Stimulated activated naive CD8-positive, alpha-beta T cell treated with anti-CD3 and anti-CD28 coated beads, Interleukin-15, Interleukin-2, amounts not matched to agents 100 U/mL and 50 U/mL, for 24 hours (primary cell): ENCODE data around the gene ZSCAN26.

ENCODE experiments used
- ATAC-seq: fragments of 150-1000 bp; cut with Tn5 transposase; one replicate; pipeline ENCODE4 v1.10.0; 2021
- DNase-seq: peaks from one replicate; pipeline ENCODE4 v3.0.0; 2021

Gene ZSCAN26

DNA sequence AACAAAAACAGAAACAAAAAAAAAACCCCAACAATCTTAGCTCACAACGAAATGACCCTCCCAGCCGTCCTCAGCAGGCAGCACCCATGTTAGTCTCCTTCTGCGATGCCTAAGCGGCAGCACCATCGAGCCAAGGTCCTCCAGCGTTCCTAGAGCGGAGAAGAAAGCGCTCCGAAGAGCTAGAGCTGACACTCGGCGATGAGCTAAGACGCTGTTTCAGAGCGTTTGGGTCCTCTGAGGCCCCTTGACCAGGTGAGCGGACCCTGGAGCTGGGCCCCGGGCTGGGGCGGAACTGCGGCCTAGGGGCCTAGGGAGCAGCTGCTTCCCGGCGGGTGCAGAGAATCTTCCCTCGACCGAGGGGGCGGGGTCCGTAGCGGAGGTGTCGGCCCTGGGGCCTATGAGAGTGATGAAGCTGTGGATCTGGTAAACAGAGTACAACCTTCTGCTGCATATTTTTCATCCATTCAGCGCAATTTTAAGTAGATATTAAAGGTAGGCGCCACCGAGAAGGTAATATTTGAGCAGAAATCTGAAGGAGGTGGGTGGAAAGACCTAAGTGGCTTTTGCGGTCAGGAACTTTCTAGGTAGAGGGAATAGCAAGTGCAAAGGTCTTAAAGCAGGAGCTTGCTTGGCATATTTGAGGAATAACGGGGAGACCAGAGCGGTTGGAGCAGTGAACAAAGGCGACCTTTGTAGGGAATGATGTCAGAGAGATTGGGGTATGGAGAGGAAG lies at the start of gene ZSCAN26:
ZSCAN26 (plus strand) TSS at position 182 of the 733 bp plus-strand sequence. CDS start 4,777 bp downstream, outside the sequence.
- ATAC-seq = peak; percentile 95
- DNase-seq = peak; percentile 82

DNA sequence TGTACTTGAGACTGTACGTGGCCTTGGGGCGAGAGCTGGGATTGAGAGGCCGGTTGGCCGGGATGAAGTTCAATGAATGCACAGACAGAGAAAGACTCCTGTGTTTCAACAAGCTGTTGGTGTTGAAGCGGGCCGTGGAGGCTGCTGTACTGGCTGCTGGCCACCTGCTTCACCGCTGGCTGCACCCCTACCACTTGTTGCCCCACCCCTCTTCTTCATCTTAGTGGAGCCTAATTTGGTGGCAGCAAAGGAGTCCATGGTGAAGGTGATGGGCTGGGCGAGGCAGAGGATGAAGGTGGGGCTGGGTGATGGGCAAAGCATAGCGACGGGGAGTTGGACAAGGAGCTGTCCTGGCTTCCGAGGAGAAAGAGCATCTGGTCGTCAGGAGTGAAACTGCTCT lies 49.1 kb upstream of the ZSCAN26 start:
- DNase-seq = no peak
- no peak for ATAC-seq

DNA sequence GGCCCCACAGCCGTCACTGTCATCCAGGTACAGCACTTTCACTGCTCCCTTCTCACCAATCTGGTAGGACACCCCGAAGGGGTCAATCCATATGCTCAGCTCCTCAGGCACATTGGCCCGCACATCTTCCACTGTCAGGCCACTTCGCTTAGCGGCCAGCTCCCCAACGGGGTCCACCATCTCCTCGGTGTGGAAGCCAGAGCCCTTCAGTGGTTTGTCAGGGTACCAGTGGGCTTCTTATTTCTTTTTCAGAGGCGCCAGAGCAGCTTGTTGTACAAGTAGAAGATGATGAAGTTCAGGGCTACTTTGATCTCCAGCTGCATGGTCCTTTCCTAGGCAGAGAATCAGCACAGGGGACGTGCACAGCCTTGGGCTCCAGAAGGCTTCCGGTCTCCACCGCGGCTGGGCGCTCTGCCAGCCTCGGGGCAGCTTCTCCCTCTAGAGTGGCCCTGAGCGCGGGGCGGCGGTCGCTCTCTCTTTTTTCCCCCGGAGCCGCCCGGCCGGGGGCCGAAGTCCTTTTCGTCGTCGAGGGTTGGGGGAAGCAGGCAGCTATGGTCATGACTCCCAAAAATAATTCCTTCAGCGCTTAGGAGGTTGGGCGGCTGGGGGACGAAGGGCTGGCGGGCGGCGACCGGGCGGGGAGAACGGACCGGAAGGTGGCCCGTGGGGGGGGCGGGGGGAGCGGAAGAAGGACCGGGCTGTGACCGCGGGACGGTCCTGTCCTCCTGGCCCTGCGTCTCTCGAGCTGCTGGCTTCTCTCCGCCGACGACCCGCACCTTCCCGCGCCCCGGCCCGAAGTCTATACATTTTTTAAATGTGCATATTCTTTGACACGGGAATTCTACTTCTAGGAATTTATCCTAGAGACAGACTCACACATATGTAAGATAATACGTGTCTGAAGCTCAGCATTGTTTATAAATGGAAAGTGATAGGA lies 48.4 kb upstream of the ZSCAN26 start:
- DNase-seq (peak; percentile 63), ATAC-seq (peak; percentile 80)

DNA sequence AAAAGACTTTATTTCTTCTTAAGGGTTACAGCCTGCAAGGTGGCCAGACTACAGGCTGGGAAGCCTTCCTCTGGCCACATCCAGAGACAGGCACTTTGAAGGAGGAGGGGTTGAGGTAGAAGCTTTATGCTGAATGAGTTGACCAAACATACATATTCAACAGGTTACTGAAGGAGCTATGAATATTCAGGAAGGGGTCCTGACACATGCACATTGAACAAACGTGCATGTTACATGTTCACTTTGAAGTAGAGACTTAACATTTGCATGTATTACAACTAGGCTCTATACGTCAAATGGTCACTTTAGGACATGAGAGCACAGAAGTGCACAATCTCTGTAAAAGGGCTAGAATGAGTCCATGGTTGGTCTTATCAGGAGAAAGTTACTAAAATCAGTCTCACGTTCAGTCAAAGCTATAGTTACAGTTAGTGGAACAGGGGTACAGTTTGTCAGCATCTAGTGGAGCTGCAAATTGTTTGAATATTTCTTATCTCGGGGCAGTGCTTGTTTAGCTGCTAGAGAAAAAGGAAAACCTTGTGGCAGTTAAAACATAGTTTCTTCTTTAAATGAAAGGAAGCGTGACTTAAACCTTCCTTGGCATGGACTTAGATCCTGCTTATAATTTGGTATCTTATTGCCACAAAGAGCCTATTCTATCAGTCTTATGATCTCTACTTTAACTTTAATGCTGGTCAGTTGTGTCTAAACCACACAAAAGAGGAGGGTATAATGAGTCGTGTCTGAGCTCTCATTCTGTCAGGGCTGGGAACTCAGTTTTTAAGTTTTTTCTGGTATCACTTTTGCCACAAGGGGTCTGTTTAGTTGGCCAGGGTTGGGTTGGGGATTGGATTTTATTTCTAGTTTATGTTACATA lies 46.4 kb upstream of the ZSCAN26 start:
- ATAC-seq (no peak), DNase-seq (no peak)

DNA sequence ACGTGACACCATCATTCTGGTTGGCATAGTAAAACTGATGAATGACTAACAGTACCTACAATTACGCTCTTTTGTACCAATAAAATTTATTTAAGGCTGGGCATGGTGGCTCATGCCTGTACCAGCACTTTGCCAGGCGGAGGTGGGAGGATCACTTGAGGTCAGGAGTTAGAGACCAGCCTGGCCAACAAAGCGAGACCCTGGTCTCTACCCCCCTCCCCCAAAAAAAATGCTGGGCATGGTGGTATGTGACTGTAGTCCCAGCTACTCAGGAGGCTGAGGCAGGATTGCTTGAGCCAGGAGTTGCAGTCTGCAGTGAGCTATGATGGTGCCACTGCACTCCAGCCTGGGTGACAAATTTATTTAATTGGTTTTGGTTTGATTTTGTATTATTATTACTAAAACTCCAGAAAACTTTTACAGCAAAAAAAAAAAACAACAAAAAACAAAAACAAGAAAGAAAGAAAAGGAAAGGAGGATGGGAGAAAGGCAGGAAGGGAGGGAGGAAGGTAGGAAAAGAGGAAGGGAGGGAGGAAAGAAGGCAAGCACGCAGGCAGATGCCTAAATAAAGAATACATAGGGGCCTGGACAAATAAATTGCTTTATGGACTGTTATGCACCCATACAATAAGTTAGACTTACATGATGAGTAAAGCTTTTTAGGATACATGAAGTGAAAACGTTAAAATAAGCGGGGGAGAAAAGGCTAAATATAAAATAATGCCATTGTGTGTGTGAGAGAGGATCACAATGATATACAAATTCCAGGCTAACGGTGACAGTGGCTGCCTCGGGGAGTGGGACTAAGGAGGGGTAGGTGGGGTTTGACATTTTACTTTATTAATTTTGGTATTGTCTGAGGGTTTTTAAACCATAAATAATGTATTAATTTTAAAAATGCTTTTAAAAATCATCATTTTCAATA lies 42.5 kb upstream of the ZSCAN26 start:
- no peak for ATAC-seq
- no peak for DNase-seq

DNA sequence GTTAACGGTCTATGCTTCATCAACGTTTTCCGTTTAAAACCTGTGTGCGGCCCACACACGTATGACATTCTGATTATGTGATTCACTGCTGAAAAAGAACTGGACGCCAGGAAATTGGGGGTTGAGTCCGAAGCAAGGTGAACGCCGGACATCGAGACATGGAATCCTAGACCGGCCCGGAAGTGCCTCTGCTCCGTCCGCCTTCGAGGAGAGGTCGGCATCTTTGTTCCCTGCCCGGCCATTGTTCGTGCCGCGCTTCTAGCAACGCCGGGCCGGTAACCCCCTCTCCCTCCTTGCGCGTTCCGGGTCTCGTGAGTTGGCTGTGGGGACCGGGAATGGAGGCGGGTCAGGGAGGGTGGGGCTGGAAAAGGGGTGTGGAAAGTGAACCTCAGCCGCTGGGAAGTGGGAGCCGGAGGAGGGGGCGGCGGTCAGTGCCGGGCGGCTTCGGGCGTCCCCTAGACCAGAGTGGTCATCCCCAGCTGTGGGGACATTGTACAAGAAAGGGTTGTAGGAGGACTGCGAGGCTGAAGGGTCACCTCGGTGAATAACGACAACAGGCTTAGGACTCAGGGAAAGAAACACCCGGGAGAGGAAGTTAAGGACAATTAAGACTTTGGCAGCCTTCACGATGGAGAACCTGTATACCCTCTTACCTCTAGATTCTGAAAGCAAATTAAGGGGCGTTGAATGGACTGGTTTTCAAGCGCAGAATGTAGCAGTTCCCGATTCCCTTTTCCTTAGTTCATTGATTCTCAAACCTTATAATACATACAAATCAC lies 41.7 kb upstream of the ZSCAN26 start, which contains the start of gene ZSCAN9:
ZSCAN9 (plus strand) TSS at position 220 of the 779 bp plus-strand sequence. CDS start 1,810 bp downstream, outside the sequence.
- peak; percentile 64 for DNase-seq
- peak; percentile 69 for ATAC-seq

DNA sequence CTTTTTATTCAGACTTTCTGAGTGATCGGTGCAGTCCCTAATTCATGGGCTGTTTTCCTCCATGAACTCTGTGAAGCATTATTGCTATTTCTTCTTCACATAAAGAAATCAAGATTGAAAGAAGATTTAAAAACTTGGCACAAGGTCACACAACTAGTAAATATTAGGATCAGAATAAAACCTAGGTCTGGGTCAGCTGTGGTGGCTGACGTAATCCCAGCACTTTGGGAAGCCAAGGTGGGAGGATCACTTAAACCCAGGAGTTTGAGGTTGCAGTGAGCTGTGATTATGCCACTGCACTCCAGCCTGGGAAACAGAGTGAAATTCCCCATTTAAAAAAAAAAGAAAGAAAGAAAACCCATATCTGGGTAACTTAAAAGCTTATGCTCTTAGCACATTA lies 40.5 kb upstream of the ZSCAN26 start:
- ATAC-seq = no peak

DNA sequence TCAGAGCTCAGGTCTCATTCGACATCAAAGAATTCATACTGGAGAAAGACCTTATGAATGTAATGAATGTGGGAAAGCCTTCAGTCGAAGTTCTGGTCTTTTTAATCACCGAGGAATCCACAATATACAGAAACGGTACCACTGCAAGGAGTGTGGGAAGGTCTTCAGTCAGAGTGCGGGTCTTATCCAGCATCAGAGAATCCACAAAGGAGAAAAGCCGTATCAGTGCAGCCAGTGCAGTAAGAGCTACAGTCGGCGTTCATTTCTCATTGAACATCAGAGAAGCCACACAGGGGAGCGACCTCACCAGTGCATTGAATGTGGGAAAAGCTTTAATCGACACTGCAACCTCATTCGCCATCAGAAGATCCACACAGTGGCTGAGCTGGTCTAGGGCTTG lies 34.2 kb upstream of the ZSCAN26 start:
- no peak for DNase-seq
- no peak for ATAC-seq

More for the DNA sequence above, 40.5 kb upstream of the ZSCAN26 start:
- no peak for DNase-seq

DNA sequence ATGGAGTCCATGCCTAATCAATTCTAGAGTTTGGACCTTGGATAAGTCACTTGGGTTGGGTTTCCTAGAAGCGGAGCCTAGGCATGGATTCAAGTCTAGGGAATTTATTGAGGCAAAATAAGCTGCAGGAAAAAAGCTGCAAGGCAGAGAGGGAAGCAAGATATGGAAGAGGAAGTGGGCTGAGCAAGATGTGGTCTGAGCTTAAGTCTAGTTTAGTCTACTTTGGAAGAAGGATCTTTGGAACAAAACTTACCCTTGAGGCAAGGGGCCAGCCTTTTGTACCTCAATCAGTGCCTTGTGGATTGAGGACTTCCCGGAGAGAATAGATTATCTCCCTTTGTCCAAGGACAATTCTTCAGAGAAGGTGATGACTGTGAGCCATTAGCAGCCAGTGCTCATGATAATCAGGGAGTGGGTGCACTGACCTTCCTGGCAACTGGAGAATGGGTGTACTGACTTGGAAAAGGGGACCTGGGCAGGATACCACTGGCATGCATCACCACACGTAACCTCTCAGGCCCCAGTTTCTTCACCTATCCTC lies 31.0 kb upstream of the ZSCAN26 start:
- ATAC-seq = no peak

DNA sequence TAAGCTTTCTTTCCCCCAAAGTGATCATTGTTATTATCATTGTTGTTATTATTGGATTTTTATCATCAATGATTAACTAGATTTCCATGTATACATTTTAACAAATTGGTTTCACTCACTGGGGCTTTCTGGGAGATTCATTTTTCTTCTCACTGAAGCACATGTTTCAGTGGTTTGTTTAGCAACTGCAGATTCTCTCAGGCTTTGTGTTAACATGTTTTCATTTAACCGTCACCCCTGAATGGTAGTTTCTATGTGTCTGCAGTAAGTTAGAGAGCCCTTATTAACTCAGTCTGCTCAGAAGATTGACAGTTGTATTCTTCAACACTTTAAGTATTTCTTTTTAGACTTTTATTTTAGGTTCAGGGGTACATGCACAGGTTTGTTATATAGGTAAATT lies 27.3 kb upstream of the ZSCAN26 start:
- DNase-seq = no peak
- ATAC-seq = no peak

More for the DNA sequence above, 31.0 kb upstream of the ZSCAN26 start:
- DNase-seq = no peak

DNA sequence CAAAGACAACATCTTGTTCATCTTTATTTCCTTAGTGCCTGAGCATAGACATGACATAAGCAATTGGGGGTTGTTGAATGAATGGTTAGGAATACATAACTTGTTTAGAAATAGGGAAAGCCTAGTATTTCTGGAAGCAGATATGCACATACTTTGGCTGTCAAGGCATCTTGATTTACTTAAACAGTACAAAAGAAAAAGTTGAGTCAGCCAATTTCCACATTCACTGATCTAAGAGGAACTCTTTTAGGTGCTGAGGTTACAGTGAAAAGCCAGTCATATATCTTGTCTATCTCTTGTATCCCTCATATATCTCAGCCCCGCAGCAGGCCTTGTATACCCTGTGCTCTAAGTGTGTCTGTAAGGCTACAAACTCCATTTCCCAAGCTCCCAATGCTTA lies 26.5 kb upstream of the ZSCAN26 start:
- ATAC-seq = no peak
- no peak for DNase-seq

DNA sequence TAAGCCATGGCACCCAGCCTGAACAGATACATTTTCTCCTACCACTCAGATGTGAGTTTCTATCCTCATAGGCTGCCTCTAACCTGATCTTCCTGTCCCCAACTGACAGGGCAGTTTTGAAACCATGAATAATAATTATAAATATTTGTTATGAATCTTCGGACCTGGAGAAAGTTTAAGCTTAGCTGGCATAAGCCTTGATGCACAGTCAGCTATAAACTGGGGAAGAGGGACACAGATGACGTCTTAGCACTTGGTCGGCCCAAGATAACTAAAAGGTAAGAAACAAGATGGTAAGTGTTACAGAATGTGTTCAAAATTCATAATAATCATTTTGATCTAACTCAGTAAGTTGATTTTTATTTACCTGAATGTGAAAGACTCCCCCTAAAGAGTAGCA lies 23.0 kb upstream of the ZSCAN26 start:
- DNase-seq (no peak), ATAC-seq (no peak)

DNA sequence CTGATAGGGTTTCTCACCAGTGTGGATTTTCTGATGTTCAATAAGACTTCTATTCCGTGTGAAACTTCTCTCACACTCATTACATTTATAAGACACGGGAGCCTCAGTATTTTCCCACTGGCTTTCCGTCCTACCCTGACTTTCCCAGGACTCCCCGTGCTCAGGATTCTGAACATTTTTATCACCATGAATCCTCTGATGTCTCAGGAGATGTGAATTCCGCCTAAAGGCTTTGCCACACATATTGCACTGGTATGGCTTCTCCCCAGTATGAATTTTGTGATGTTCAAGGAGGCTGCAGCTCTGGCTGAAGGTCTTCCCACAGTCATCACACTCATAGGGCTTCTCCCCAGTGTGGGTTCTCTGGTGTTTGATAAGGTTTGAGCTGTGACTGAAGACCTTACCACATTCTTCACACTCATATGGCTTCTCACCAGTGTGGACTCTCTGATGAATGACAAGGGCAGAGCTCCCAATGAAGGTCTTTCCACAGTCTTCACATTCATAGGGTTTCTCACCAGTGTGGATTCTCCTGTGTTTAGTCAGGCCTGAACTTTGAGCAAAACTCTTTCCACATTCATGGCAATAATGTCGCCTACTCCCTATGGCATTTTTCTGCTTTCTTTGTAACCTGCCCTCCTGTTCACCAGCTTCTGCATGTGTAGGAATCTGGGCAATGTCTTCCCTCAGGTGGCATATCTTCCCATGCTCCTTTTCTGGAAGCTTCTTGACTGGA lies 21.6 kb upstream of the ZSCAN26 start:
- no peak for ATAC-seq
- no peak for DNase-seq

DNA sequence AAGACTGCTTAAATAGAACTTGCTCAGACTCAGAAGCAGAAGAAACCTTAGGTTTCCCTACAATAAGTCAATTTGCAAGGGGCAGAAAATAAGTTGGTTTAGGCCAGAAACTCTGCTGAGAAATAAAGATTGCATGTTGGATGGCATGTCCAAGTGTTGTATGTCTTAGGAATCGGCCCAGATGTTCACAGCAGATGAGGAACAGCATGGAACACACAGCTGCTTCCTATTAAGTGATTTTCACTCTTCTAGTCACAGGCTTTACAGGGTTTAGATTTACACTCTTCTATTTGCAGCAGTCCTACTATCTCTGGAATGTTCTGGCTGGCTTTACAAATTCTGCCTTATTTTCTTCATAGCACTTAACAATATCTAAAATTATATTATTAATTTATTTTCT lies 18.0 kb upstream of the ZSCAN26 start:
- no peak for ATAC-seq
- DNase-seq = no peak

DNA sequence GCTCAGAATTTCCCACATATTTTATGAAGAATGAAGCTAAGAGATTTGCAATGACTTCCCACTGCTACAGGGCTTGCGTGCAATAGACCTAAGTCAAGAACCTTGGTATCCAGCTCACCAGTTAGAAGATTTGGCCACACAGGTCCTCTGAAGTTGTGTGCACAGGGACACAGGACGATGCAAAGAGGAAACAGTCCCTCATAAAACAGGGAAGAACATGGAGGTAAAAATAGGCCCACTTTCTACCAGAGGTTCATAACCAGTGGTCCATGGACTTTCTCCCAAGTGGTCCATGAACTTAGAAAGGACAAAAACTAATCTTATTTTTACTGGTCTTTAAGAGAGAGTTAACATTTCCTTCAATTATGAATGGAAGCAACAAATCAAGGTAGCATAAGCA lies 16.2 kb upstream of the ZSCAN26 start:
- DNase-seq = no peak
- ATAC-seq = no peak

DNA sequence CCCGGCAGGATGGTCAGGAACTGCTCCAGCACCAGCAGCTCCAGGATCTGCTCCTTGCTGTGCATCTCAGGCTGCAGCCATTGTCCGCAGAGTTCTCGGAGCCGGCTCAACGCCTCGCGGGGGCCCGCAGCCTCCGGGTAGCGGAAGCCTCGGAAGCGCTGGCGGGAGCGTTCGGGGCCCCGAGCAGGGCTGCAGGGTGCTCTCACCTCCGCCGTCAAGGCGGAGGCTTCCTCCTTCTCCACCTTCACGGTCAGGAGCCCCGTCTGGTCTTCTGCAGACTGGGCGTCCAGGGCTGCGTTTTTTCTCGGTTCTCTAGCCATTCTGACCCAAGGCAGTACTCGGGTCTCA lies 15.3 kb upstream of the ZSCAN26 start:
- DNase-seq (peak; percentile 45), ATAC-seq (peak; percentile 68)

DNA sequence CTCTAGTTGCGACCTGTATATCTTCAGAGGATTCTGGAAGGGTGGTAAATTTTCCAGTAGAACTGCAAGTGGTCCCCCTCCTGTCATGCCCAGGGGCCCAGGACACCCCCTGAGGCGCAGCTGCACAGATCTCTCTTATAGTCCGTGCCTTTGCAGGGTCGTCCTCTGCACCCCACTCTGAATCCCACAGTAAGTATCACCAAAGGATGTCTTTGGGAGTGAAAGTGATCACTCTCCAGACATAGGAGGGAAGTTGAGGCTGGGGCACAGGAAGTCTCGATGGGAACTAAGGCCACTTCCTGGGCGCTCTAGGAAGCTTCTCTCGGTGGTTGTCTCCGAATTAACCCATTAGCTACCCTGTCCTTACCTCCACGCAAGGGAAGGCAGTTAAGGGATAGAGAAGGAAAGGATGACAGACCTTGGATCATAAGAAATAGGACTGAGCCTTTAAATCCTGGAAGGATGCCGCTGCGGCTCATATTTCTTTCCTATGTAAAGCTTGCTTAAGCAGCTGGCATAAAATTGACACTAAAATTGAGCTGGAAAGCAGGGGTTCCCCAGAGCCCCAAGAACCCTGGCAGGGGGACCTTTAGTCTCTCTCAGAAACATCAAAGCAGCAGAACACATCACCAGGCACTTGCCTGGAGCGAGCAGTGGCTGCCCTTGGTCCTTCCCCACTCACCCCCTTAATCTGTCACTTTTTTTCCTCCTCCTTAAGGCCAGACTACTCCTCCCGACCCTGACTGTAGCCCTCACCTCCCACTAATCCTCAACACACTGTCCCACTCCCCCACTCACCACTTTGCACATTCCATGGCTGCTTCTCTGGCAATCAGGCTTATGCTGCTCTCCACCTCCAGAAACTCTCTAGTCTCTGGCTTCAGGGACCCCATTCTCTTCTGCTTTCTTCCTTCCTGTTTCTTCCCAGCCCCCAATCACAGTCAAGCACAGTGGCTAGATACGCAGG lies 14.7 kb upstream of the ZSCAN26 start, which contains the start of gene ZKSCAN4:
ZKSCAN4 (minus strand) TSS at position 261 of the 967 bp plus-strand sequence. CDS start 289 bp downstream, outside the sequence.
- ATAC-seq = peak; percentile 85
- DNase-seq = peak; percentile 85

DNA sequence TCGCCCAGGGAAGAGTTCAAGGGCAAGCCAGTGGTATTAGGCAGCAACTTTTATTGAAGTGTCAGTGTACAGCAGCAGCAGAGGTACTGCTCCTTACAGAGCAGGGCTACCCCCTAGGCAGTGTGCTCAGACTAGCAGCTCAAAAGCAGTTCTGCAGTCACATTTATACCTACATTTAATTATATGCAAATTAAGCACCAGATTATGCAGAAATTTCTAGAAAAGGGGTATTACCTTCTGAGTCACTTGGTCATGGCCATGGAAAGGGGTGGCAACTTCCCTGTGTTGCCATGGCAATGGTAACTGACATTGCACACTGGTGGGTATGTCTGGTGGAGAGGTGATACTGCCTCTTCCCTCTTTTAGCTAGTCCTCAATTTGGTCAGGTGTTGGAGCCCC lies 12.8 kb upstream of the ZSCAN26 start:
- ATAC-seq = peak; percentile 45
- DNase-seq = peak; percentile 11
